ENCODE data around the gene SLCO4A1. TPM values are rescaled to one million over a fixed set of nuclear protein-coding genes. Genes with fewer than 3 reads are reported as not detected.

SLCO4A1 gene
- total RNA-seq, 1 donor from 2014 or later: 1.2 TPM

DNA sequence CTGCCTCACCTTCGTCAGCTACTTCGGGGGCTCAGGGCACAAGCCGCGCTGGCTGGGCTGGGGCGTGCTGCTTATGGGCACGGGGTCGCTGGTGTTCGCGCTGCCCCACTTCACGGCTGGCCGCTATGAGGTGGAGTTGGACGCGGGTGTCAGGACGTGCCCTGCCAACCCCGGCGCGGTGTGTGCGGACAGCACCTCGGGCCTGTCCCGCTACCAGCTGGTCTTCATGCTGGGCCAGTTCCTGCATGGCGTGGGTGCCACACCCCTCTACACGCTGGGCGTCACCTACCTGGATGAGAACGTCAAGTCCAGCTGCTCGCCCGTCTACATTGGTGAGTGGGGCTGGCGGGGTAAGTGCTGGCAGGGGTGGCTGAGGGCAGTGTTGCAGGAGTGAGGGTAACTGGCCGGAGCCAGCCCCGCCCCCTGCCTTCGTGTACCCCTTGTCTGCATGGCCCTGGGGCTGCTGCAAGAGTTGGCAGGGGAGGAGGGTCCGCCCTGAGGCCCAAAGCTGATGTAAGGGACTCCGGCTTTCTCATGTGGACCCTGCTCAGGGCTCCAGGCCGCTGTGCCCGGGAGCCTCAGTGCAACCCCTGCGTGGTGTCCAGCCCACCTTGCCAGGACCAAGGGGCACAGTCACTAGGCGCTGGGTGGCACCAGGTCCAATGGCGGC is 14.8 kb downstream of the SLCO4A1 start:
- H3K9me3 Mint-ChIP-seq (ENCODE audit: unreplicated experiment): no peaks in the 10 kb centered on the region
- DNase-seq (ENCODE audit: extremely low spot score, unreplicated experiment): no peak

GRCh38 chr20:62657589-62657942 is 15.3 kb downstream of the SLCO4A1 start:
- H3K4me1 Mint-ChIP-seq (ENCODE audit: unreplicated experiment): peaks cover 10% of the 10 kb centered on the region
- no peak for DNase-seq (ENCODE audit: extremely low spot score, unreplicated experiment)
- H3K9me3 Mint-ChIP-seq (ENCODE audit: unreplicated experiment): no peaks in the 10 kb centered on the region
- no peak overlapping the region for H3K4me3 Mint-ChIP-seq (ENCODE audit: unreplicated experiment)
- H3K27me3 Mint-ChIP-seq (ENCODE audit: unreplicated experiment): no peaks in the 10 kb centered on the region
- no peak for TF ChIP-seq CTCF (IDR thresholded peaks at IDR 0.05)
- no peak overlapping the region for H3K27ac Mint-ChIP-seq (ENCODE audit: unreplicated experiment)
- no peaks in the 10 kb centered on the region for H3K36me3 Mint-ChIP-seq (ENCODE audit: unreplicated experiment)

More for the DNA sequence above, 14.8 kb downstream of the SLCO4A1 start:
- Mint-ChIP-seq H3K4me3 (ENCODE audit: unreplicated experiment) (no peak overlapping the region), H3K27me3 (ENCODE audit: unreplicated experiment) (no peaks in the 10 kb centered on the region), H3K4me1 (ENCODE audit: unreplicated experiment) (peaks cover 15% of the 10 kb centered on the region), H3K27ac (ENCODE audit: unreplicated experiment) (no peak overlapping the region), H3K36me3 (ENCODE audit: unreplicated experiment) (no peaks in the 10 kb centered on the region)
- TF ChIP-seq CTCF (IDR thresholded peaks at IDR 0.05): no peak

GRCh38 chr20:62657956-62658355 is 15.7 kb downstream of the SLCO4A1 start:
- H3K4me3 Mint-ChIP-seq (ENCODE audit: unreplicated experiment): no peak overlapping the region
- H3K4me1 Mint-ChIP-seq (ENCODE audit: unreplicated experiment): peaks cover 6% of the 10 kb centered on the region
- H3K27me3 Mint-ChIP-seq (ENCODE audit: unreplicated experiment): no peaks in the 10 kb centered on the region
- H3K27ac Mint-ChIP-seq (ENCODE audit: unreplicated experiment): no peak overlapping the region
- DNase-seq (ENCODE audit: extremely low spot score, unreplicated experiment): no peak
- H3K36me3 Mint-ChIP-seq (ENCODE audit: unreplicated experiment): no peaks in the 10 kb centered on the region
- TF ChIP-seq CTCF (IDR thresholded peaks at IDR 0.05): no peak
- no peaks in the 10 kb centered on the region for H3K9me3 Mint-ChIP-seq (ENCODE audit: unreplicated experiment)

- H3K4me1 Mint-ChIP-seq (ENCODE audit: unreplicated experiment): peaks cover 2% of the 10 kb centered on the region
- H3K27ac Mint-ChIP-seq (ENCODE audit: unreplicated experiment): no peak overlapping the region
- H3K27me3 Mint-ChIP-seq (ENCODE audit: unreplicated experiment): peaks cover 4% of the 10 kb centered on the region
- no peak overlapping the region for H3K4me3 Mint-ChIP-seq (ENCODE audit: unreplicated experiment)
- TF ChIP-seq CTCF (IDR thresholded peaks at IDR 0.05): no peak
- H3K9me3 Mint-ChIP-seq (ENCODE audit: unreplicated experiment): no peaks in the 10 kb centered on the region
- DNase-seq (ENCODE audit: extremely low spot score, unreplicated experiment): no peak
- no peaks in the 10 kb centered on the region for H3K36me3 Mint-ChIP-seq (ENCODE audit: unreplicated experiment)
Measured at GRCh38 chr20:62658593-62659178, 16.4 kb downstream of the SLCO4A1 start.

DNA sequence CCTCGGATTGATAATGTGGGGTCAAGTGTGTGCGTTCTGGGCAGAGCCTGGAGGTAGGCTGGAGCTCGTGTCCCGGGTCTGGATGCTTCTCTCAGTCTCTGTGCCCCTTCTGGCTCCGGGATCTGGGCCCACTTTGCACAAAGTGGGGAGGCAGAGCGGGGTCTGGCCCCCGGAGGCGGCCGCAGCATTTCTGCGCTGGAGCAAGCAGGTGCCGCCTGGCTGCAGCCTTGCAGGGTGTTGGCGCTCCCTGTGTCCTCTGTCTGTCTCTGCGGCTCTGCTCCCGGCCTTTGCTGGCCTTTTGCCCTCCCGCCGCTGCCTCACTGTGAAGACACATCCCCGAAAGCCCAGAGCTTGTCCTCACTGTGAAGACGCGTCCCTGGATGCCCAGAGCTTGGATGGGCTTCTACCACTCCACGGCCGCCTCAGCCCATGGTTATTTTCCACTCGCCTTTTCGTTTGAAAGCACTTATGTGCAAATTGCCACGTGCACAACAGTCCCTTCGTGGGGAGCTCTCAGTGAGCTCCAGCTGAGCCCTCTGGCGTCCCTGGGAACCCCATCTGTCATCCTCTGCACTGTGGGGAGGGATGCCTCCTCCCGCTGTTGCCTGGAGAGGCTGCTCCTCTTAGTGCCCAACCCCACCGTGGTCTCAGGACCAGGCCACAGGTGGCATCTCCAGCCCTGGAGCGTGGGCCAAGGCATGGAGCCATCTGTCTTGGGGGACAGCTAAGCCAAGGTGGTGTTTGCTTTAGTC is 17.4 kb downstream of the SLCO4A1 start:
- H3K27me3 Mint-ChIP-seq (ENCODE audit: unreplicated experiment): peaks cover 4% of the 10 kb centered on the region
- no peak for DNase-seq (ENCODE audit: extremely low spot score, unreplicated experiment)
- no peaks in the 10 kb centered on the region for H3K9me3 Mint-ChIP-seq (ENCODE audit: unreplicated experiment)
- no peaks in the 10 kb centered on the region for H3K4me1 Mint-ChIP-seq (ENCODE audit: unreplicated experiment)
- H3K36me3 Mint-ChIP-seq (ENCODE audit: unreplicated experiment): no peaks in the 10 kb centered on the region
- no peak for TF ChIP-seq CTCF (IDR thresholded peaks at IDR 0.05)
- H3K4me3 Mint-ChIP-seq (ENCODE audit: unreplicated experiment): no peak overlapping the region
- H3K27ac Mint-ChIP-seq (ENCODE audit: unreplicated experiment): no peak overlapping the region
